Measurements from ENCODE around the gene HBE1. TPM values are rescaled to one million over a fixed set of nuclear protein-coding genes. Genes with fewer than 3 reads are reported as not detected.

HBE1 gene
- total RNA-seq, 2 donors from 2014 or later: not detected

- Histone ChIP-seq H3K9me3 (no peaks in the 10 kb centered on the region), H3K4me1 (ENCODE audit: control insufficient read depth in 1 of 2, low read depth in 2 of 2) (no peaks in the 10 kb centered on the region), H3K4me3 (no peak overlapping the region), H3K27ac (no peak overlapping the region), H3K27me3 (replicated peaks; ENCODE audit: insufficient read depth) (no peaks in the 10 kb centered on the region), H3K36me3 (no peaks in the 10 kb centered on the region)
- ATAC-seq (ENCODE audit: insufficient number of reproducible peaks, low FRiP score, low read depth) (no peak), DNase-seq (ENCODE audit: low spot score) (no peak)
- no peak for TF ChIP-seq CTCF (IDR thresholded peaks at IDR 0.05)
These were observed 5.8 kb upstream of the HBE1 start for GRCh38 chr11:5275369-5276110.

GRCh38 chr11:5274395-5274794, 4.7 kb upstream of the HBE1 start:
- H3K4me3 ChIP-seq: no peak overlapping the region
- H3K36me3 ChIP-seq: no peaks in the 10 kb centered on the region
- H3K27me3 ChIP-seq (replicated peaks; ENCODE audit: insufficient read depth): no peaks in the 10 kb centered on the region
- no peaks in the 10 kb centered on the region for H3K9me3 ChIP-seq
- ATAC-seq (ENCODE audit: insufficient number of reproducible peaks, low FRiP score, low read depth) (no peak), DNase-seq (ENCODE audit: low spot score) (no peak)
- no peak overlapping the region for H3K27ac ChIP-seq
- no peak for TF ChIP-seq CTCF (IDR thresholded peaks at IDR 0.05)
- H3K4me1 ChIP-seq (ENCODE audit: control insufficient read depth in 1 of 2, low read depth in 2 of 2): no peaks in the 10 kb centered on the region

GRCh38 chr11:5272395-5273017, 2.8 kb upstream of the HBE1 start:
- Histone ChIP-seq H3K9me3 (no peaks in the 10 kb centered on the region), H3K4me1 (ENCODE audit: control insufficient read depth in 1 of 2, low read depth in 2 of 2) (no peaks in the 10 kb centered on the region), H3K36me3 (no peaks in the 10 kb centered on the region), H3K27ac (no peak overlapping the region), H3K27me3 (replicated peaks; ENCODE audit: insufficient read depth) (no peaks in the 10 kb centered on the region), H3K4me3 (no peak overlapping the region)
- TF ChIP-seq CTCF (IDR thresholded peaks at IDR 0.05): no peak
- DNase-seq (ENCODE audit: low spot score): no peak
- ATAC-seq (ENCODE audit: insufficient number of reproducible peaks, low FRiP score, low read depth): no peak

GRCh38 chr11:5267033-5267563, 2.6 kb downstream of the HBE1 start:
- no peak overlapping the region for H3K27ac ChIP-seq
- H3K4me3 ChIP-seq: no peak overlapping the region
- TF ChIP-seq CTCF (IDR thresholded peaks at IDR 0.05): no peak
- ATAC-seq (ENCODE audit: insufficient number of reproducible peaks, low FRiP score, low read depth) (no peak), DNase-seq (ENCODE audit: low spot score) (no peak)
- no peaks in the 10 kb centered on the region for H3K9me3 ChIP-seq
- no peaks in the 10 kb centered on the region for H3K36me3 ChIP-seq
- H3K4me1 ChIP-seq (ENCODE audit: control insufficient read depth in 1 of 2, low read depth in 2 of 2): no peaks in the 10 kb centered on the region
- H3K27me3 ChIP-seq (replicated peaks; ENCODE audit: insufficient read depth): no peaks in the 10 kb centered on the region

GRCh38 chr11:5266609-5267008, 3.1 kb downstream of the HBE1 start:
- TF ChIP-seq CTCF (IDR thresholded peaks at IDR 0.05): no peak
- ATAC-seq (ENCODE audit: insufficient number of reproducible peaks, low FRiP score, low read depth): no peak
- Histone ChIP-seq H3K36me3 (no peaks in the 10 kb centered on the region), H3K27me3 (replicated peaks; ENCODE audit: insufficient read depth) (no peaks in the 10 kb centered on the region), H3K9me3 (no peaks in the 10 kb centered on the region), H3K4me3 (no peak overlapping the region), H3K4me1 (ENCODE audit: control insufficient read depth in 1 of 2, low read depth in 2 of 2) (no peaks in the 10 kb centered on the region), H3K27ac (no peak overlapping the region)
- DNase-seq (ENCODE audit: low spot score): no peak
